ENCODE measurements around the gene PTX4. TPM values are rescaled to one million over a fixed set of nuclear protein-coding genes. Genes with fewer than 3 reads are reported as not detected.
A peak's percentile ranks its signal among the peaks of the same experiment; 100 is the strongest.

Gene PTX4
- total RNA-seq, 1 donor from 2014 or later: 0.21 TPM

GRCh38 chr16:1509307-1510221 is 20.8 kb upstream of the PTX4 start:
- Mint-ChIP-seq H3K27me3 (ENCODE audit: unreplicated experiment) (peaks cover 12% of the 10 kb centered on the region), H3K36me3 (ENCODE audit: low read depth, unreplicated experiment) (peaks cover 22% of the 10 kb centered on the region), H3K27ac (ENCODE audit: unreplicated experiment) (no peak overlapping the region), H3K9me3 (ENCODE audit: unreplicated experiment) (no peaks in the 10 kb centered on the region), H3K4me1 (ENCODE audit: unreplicated experiment) (no peaks in the 10 kb centered on the region), H3K4me3 (ENCODE audit: unreplicated experiment) (no peak overlapping the region)
- TF ChIP-seq CTCF (IDR thresholded peaks at IDR 0.05; ENCODE audit: unreplicated experiment): no peak
- DNase-seq (ENCODE audit: low spot score): no peak

- no peak for DNase-seq (ENCODE audit: low spot score)
- Mint-ChIP-seq H3K4me3 (ENCODE audit: unreplicated experiment) (no peak overlapping the region), H3K9me3 (ENCODE audit: unreplicated experiment) (no peaks in the 10 kb centered on the region), H3K27ac (ENCODE audit: unreplicated experiment) (no peak overlapping the region), H3K36me3 (ENCODE audit: low read depth, unreplicated experiment) (peaks cover 18% of the 10 kb centered on the region), H3K4me1 (ENCODE audit: unreplicated experiment) (no peaks in the 10 kb centered on the region), H3K27me3 (ENCODE audit: unreplicated experiment) (peaks cover 12% of the 10 kb centered on the region)
- TF ChIP-seq CTCF (IDR thresholded peaks at IDR 0.05; ENCODE audit: unreplicated experiment): no peak
Measured at GRCh38 chr16:1508494-1509187, 19.9 kb upstream of the PTX4 start.

- Mint-ChIP-seq H3K4me3 (ENCODE audit: unreplicated experiment) (peak overlapping the region; percentile 21), H3K4me1 (ENCODE audit: unreplicated experiment) (no peaks in the 10 kb centered on the region), H3K9me3 (ENCODE audit: unreplicated experiment) (no peaks in the 10 kb centered on the region), H3K27me3 (ENCODE audit: unreplicated experiment) (peaks cover 11% of the 10 kb centered on the region), H3K36me3 (ENCODE audit: low read depth, unreplicated experiment) (peaks cover 19% of the 10 kb centered on the region), H3K27ac (ENCODE audit: unreplicated experiment) (no peak overlapping the region)
- no peak for TF ChIP-seq CTCF (IDR thresholded peaks at IDR 0.05; ENCODE audit: unreplicated experiment)
- DNase-seq (ENCODE audit: low spot score): no peak
Measured at GRCh38 chr16:1506494-1507213, 17.9 kb upstream of the PTX4 start.

DNA sequence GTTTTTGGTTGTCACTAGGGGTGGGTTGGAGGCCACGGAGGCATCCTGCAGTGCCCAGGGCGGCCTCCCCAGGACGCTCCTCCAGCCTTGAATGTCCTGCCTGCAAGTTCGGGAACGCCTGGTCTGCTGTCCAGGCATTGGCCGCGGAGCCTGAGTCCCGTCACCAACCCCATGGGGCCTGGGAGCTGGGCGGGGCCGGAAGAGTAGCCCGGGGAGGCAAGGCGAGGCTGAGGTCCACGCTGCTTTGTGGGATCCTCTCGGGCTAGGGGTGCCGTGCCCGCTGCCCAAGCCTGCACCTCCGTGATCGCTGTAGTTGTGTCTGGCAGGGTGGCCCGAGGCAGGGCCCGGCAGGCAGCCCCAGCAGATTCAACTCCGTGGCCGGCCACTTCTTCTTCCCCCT is 17.2 kb upstream of the PTX4 start:
- no peak for TF ChIP-seq CTCF (IDR thresholded peaks at IDR 0.05; ENCODE audit: unreplicated experiment)
- Mint-ChIP-seq H3K9me3 (ENCODE audit: unreplicated experiment) (no peaks in the 10 kb centered on the region), H3K27me3 (ENCODE audit: unreplicated experiment) (peaks cover 8% of the 10 kb centered on the region), H3K27ac (ENCODE audit: unreplicated experiment) (no peak overlapping the region), H3K36me3 (ENCODE audit: low read depth, unreplicated experiment) (peaks cover 16% of the 10 kb centered on the region), H3K4me3 (ENCODE audit: unreplicated experiment) (no peak overlapping the region), H3K4me1 (ENCODE audit: unreplicated experiment) (no peaks in the 10 kb centered on the region)
- DNase-seq (ENCODE audit: low spot score): no peak

All from endothelial cell (in vitro differentiated cells).